Stimulated activated memory B cell treated with anti-CD40 and anti-IgM and Interleukin-4, amounts not matched to agents 10 μg/mL and 1 μg/mL and 100 μg/mL, for 72 hours (primary cell): ENCODE data around the gene SPIRE2.
"Not testable (repeated sequence)": the region's sequence is repeated elsewhere in the genome, so short reads cannot be mapped to it uniquely, and the experiment has no call there.

ENCODE experiments used
- ATAC-seq: fragments of 150-1000 bp; cut with Tn5 transposase; 2 replicates; pipeline ENCODE4 v1.10.0; 2021
- H3K27ac Mint-ChIP-seq: one replicate; pipeline ENCODE4 v1.8.0; 2022; ENCODE audit warnings: mild to moderate bottlenecking, mixed read lengths
- H3K27me3 Mint-ChIP-seq: one replicate; pipeline ENCODE4 v1.8.0; 2022; ENCODE audit warnings: mixed read lengths
- H3K36me3 Mint-ChIP-seq: one replicate; pipeline ENCODE4 v1.8.0; 2022; ENCODE audit warnings: mixed read lengths
- H3K4me1 Mint-ChIP-seq: one replicate; pipeline ENCODE4 v1.8.0; 2022; ENCODE audit warnings: mixed read lengths
- H3K4me3 Mint-ChIP-seq: one replicate; pipeline ENCODE4 v1.8.0; 2022; ENCODE audit warnings: mild to moderate bottlenecking, moderate library complexity, mixed read lengths
- H3K9me3 Mint-ChIP-seq: one replicate; pipeline ENCODE4 v1.8.0; 2022; ENCODE audit warnings: mixed read lengths

SPIRE2 gene

DNA sequence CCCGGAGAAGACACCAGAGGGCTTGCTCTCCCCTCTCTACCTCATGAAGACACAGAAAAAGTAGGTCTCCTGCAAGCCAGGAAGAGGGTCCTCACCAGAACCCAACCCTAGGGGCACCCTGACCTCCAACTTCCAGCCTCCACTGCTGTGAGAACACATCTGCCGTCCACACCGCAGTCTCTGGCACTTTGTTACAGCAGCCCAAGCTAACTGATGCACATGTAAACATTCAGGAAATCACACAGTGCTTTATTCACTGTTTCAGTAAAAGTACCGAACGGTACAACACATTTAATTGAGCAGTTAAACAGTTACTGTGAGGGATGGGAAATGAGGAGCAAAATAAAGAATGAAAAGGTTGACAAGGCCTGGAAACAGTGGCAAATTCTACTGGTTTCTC, 30.1 kb upstream of the SPIRE2 start:
- Mint-ChIP-seq H3K4me1 (peaks cover under 1% of the 10 kb centered on the region), H3K9me3 (no peaks in the 10 kb centered on the region), H3K4me3 (no peak overlapping the region), H3K36me3 (peaks cover 24% of the 10 kb centered on the region), H3K27ac (no peak overlapping the region), H3K27me3 (no peaks in the 10 kb centered on the region)
- ATAC-seq, result no peak

DNA sequence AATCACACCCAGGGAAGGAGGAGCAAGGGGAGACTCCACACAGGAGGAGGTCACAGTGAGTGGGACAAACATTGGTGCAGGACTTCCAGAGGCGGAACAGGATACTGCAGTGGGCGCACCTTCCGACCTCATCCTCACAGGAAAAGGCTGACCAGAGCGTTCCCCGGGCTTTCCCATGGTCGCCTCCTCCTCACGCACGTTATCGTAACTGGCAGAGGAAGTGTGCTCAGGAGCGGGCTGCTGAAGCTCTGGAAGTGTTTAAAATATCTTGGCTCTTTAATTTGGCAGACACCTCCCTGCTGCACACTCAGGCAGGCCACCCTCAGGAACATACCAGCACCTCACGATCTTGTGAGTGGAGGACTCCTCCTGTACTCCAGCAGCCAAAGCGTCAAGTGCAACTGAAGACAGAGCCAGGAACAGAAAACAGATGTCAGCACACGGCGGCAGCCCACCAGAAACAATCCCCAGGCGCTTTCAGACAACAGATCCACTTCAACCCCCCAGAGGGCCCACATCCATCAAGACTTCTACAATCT, 29.4 kb upstream of the SPIRE2 start:
- no peak for ATAC-seq
- H3K27me3 Mint-ChIP-seq, result no peaks in the 10 kb centered on the region
- no peak overlapping the region for H3K27ac Mint-ChIP-seq
- H3K4me1 Mint-ChIP-seq, result no peaks in the 10 kb centered on the region
- no peaks in the 10 kb centered on the region for H3K9me3 Mint-ChIP-seq
- no peak overlapping the region for H3K4me3 Mint-ChIP-seq
- H3K36me3 Mint-ChIP-seq, result peaks cover 26% of the 10 kb centered on the region

DNA sequence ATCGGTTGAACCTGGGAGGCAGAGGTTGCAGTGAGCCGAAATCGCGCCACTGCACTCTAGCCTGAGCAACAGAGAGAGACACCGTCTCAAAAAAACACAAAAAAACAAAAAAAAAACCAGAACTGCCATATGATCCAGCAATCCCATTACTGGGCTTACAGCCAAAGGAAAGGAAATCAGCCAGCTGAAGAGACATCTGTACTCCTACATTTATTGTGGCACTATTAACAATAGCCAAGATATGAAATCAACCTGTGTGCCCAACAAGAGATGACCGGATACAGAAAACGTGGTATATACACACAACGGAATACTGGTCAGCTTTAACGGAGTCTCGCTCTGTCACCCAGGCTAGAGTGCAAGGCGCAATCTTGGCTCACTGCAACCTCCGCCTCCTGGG, 26.5 kb upstream of the SPIRE2 start:
- H3K4me1 Mint-ChIP-seq, result no peaks in the 10 kb centered on the region
- no peak overlapping the region for H3K4me3 Mint-ChIP-seq
- no peaks in the 10 kb centered on the region for H3K27me3 Mint-ChIP-seq
- ATAC-seq, result no peak
- H3K27ac Mint-ChIP-seq, result no peak overlapping the region
- H3K9me3 Mint-ChIP-seq, result no peaks in the 10 kb centered on the region
- peaks cover 35% of the 10 kb centered on the region for H3K36me3 Mint-ChIP-seq

DNA sequence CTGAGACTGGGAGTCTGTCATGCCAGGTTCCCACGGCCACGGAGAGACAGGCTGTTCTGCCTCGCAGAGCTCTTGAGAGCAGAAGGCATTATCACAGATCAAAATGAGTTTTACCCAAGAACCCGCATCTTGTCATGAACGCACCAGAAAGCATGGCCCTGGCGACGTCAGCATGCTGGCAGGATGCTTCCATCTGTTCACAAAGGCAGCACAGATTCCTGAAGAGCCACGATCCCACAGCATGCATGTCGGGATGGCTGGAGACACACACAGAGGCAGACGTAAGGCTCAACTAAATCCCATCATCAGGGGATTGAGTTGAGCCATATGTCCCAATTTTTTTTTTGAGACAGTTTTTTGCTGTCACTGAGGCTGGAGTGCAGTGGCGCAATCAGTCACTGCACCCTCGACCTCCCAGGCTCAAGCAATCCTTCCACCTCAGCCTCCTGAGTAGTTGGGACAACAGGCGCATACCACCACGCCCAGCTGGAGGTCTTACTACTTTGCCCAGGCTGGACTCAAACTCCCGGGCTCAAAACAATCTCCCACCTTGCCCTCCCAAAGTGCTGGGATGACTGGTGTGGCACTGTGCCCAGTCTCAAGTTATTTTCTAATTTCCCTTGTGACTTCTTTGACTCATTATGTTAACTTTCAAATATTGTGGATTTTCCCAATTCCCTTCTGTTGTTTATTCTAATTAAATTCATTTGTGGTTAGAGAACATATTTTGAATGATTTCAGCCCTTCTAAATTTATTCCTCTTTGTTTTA, 23.0 kb upstream of the SPIRE2 start:
- no peak for ATAC-seq
- Mint-ChIP-seq H3K9me3 (no peaks in the 10 kb centered on the region), H3K36me3 (peaks cover 37% of the 10 kb centered on the region), H3K27me3 (no peaks in the 10 kb centered on the region), H3K27ac (no peak overlapping the region), H3K4me1 (no peaks in the 10 kb centered on the region), H3K4me3 (no peak overlapping the region)

DNA sequence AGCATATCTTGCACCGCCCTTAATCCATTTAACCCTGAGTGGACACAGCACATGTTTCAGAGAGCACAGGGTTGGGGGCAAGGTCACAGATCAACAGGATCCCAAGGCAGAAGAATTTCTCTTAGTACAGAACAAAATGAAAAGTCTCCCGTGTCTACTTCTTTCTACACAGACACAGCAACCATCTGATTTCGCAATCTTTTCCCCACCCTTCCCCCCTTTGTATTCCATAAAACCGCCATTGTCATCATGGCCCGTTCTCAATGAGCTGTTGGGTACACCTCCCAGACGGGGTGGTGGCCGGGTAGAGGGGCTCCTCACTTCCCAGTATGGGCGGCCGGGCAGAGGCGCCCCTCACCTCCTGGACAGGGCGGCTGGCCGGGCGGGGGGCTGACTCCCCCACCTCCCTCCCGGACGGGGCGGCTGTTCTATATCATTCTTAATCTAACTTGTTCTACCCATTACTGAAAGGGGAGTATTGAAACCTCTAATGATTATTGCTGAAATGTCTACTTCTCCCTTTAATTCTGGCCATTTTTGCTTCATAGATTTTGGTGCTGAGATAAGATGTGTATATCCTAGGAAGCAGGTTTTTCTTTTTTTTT, 21.6 kb upstream of the SPIRE2 start:
- H3K27ac Mint-ChIP-seq, H3K27me3 Mint-ChIP-seq, H3K4me3 Mint-ChIP-seq, ATAC-seq, H3K4me1 Mint-ChIP-seq, H3K9me3 Mint-ChIP-seq: not testable (repeated sequence)
- peaks cover 45% of the 10 kb centered on the region for H3K36me3 Mint-ChIP-seq

DNA sequence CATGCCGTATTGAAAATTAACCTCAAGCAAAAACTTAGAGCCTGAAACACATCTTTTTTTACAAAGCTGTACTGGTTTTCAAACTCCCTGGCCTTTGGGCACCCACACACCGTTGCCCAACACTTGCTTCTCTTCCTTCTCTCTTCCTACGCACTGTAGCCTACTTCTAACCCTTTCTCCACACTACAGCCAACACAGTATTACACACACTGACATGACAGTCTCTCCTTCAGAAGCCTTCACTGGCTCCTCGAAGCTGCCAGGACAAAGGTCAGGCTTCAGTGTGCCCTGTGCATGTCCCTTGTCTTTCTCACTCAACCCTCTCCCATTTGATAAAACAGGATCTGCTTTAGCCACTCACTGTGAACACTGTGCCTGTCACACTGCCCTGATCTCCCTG, 19.8 kb upstream of the SPIRE2 start:
- no peak overlapping the region for H3K27ac Mint-ChIP-seq
- H3K9me3 Mint-ChIP-seq, result no peaks in the 10 kb centered on the region
- H3K4me3 Mint-ChIP-seq, result no peak overlapping the region
- H3K27me3 Mint-ChIP-seq, result no peaks in the 10 kb centered on the region
- H3K4me1 Mint-ChIP-seq, result no peaks in the 10 kb centered on the region
- no peak for ATAC-seq
- peaks cover 38% of the 10 kb centered on the region for H3K36me3 Mint-ChIP-seq

DNA sequence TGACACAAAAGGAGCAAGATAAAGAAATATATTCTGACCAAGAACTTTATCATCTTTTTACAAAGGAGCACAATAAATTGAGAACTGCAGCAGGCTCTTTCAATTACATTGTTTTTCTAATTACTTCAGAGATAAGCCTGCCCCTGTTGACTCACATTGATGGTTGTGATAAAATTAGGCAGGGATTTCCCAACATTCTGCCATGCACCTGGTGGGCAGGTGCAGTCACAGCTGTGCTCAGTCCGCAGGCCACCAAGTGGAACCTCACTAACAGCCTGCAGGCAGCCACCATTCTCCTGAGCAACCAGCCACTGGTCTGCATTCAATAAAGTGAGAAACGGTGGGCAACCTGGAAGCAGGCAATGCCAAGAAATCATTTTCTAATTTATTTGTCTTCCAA, 17.0 kb upstream of the SPIRE2 start:
- no peak overlapping the region for H3K4me3 Mint-ChIP-seq
- H3K27ac Mint-ChIP-seq, result no peak overlapping the region
- no peaks in the 10 kb centered on the region for H3K9me3 Mint-ChIP-seq
- no peaks in the 10 kb centered on the region for H3K27me3 Mint-ChIP-seq
- H3K4me1 Mint-ChIP-seq, result no peaks in the 10 kb centered on the region
- peaks cover 31% of the 10 kb centered on the region for H3K36me3 Mint-ChIP-seq
- ATAC-seq, result no peak

DNA sequence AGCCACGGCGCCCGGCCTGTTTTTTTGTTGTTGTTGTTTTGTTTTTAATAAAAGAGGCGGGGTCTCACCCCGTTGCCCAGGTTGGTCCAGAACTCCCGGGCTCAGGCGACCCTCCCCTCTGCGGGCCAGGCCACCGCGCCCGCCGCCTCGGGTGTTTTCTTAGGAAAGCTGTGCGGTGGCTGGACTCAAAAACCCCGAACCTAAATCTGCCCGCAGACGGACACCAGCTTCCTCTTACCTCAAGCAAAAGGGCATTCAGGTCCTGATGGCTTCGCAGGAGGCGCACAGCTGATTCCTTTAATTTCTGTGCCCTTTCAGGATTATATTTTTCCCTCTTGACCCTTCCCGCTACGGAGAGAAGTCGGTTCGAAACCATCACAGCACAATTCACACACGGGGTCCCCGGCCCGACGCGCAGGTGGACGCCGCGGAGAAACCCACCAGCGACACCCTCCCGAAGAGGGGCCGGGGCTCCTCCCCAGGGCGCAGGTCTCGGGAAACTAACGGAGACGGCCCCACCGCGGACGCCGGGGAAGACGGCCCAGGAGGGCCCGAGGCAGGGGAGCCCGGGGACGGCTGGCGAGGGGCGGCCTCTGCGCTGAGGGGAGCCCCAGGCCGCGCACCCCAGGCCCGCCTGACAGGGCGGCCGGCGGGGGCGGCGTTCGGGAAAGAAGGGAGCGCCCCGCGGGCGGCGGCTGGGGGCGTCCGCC, 12.5 kb upstream of the SPIRE2 start:
- no peaks in the 10 kb centered on the region for H3K27me3 Mint-ChIP-seq
- H3K4me1 Mint-ChIP-seq, result peaks cover 16% of the 10 kb centered on the region
- H3K36me3 Mint-ChIP-seq, result peaks cover 8% of the 10 kb centered on the region
- H3K4me3 Mint-ChIP-seq, result peak overlapping the region; percentile 76
- peak overlapping the region; percentile 35 for H3K27ac Mint-ChIP-seq
- peak; percentile 59 for ATAC-seq
- no peaks in the 10 kb centered on the region for H3K9me3 Mint-ChIP-seq

DNA sequence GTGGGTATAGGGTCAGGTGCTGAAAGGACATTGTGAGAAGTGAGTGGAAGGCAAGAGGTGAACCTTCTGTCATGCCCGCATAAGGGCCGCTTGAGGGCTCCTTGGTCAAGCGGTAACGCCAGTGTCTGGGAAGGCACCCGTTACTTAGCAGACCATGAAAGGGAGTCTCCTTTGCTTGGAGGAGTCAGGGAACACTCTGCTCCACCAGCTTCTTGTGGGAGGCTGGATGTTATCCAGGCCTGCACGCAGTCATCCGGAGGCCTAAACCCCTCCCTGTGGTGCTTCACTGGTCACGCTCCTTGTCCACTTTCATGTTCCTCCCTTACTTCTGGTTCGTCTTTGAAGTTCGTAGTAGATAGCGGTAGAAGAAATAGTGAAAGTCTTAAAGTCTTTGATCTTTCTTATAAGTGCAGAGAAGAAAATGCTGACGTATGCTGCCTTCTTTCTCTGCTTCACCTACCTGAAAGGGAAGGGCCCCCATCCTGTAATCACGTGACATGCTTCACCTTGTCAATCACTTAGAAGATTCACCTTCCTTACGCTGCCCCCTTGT, 9.3 kb upstream of the SPIRE2 start:
- H3K36me3 Mint-ChIP-seq, ATAC-seq, H3K9me3 Mint-ChIP-seq, H3K27me3 Mint-ChIP-seq, H3K4me3 Mint-ChIP-seq, H3K27ac Mint-ChIP-seq: not testable (repeated sequence)
- H3K4me1 Mint-ChIP-seq, result peaks cover 21% of the 10 kb centered on the region

DNA sequence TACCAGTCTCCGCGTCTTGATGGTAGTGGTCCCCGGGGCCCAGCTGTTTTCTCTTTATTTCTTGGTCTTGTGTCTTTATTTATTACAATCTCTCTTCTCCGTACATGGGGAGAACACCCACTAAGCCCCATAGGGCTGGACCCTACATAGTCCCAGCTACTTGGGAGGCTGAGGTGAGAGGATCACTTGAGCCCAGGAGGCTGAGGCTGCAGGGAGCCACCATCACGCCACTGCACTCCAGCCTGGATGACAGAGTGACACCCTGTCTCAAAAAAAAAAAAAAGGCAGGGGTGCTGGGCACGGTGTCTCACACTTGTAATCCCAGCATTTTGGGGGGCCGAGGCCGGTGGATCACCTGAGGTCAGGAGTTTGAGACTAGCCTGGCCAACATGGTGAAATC, 8.8 kb upstream of the SPIRE2 start:
- peaks cover 21% of the 10 kb centered on the region for H3K4me1 Mint-ChIP-seq
- H3K9me3 Mint-ChIP-seq, H3K27ac Mint-ChIP-seq, H3K4me3 Mint-ChIP-seq, ATAC-seq, H3K27me3 Mint-ChIP-seq, H3K36me3 Mint-ChIP-seq: not testable (repeated sequence)

DNA sequence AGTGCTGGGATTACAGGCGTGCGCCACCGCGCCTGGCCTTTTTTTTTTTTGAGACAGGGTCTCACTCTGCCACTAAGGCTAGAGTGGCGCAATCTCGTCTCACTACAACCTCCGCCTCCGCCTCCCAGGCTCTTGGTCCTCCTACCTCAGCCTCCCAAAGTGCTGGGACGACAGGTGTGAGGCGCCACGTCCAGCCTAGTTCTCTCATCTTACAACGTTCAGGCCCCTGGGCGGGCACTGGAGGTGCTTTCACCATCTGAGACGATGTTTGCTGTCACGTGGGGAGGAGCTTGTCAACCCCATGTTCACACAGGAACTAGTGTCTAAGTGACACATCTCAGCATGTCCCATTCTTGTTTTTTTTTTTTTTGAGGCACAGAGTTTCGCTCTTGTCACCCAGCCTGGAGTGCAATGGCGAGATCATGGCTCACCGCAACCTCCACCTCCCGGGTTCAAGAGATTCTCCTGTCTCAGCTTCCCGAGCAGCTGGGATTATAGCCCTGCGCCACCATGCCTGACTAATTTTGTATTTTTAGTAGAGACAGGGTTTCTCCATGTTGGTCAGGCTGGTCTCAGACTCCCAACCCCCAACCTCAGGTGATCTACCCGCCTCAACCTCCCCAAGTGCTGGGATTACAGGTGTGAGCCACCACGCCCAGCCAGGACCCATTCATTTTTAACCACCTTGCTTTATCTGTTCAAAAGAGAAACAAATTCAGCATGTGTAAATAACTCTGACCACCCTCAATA, 6.7 kb upstream of the SPIRE2 start:
- Mint-ChIP-seq H3K36me3 (no peaks in the 10 kb centered on the region), H3K27ac (no peak overlapping the region), H3K9me3 (no peaks in the 10 kb centered on the region), H3K27me3 (no peaks in the 10 kb centered on the region), H3K4me3 (no peak overlapping the region), H3K4me1 (peaks cover 21% of the 10 kb centered on the region)
- no peak for ATAC-seq

DNA sequence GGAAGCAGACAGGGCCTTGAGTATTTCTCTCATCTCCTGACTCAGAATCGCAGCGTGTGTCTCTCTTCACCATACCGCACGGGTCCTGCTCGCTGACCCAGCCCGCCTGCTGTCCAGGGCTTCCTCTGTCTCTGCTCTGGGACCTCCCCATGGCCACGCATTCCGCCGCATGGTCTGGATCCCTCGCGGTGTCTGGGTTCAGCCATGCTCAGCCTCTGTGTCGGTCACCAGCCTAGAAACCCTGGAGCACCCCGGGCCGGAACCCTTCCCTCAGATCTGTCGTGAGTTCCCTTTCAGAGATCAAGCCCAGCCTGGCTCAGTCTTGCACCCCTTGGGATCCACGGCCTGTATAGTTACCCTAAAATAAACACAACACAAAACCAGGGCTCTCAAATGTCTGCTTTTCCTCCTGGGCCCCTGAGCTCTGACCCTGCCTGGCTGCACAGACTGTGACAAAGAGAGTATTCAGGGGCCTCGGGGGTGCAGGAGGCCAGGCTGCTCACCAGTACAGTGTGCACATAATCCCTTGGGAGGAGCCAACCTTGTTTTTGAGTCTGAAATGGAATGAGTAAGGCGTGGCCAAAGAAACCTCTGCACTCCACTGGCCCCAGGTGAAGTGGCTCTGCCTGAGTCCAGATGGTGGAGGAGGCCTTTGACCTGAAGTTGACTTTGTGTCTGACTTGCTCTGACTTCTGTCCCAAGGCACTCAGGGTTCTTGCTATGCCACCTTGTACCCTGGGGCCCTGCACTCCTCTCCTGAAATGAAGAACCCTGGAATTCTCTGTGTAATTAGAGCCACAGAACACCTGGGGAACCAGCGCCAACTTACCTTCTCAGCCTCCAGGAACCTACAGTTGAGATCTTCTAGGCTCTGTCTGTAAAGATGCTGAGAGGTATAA, 5.8 kb upstream of the SPIRE2 start:
- Mint-ChIP-seq H3K27ac (no peak overlapping the region), H3K9me3 (no peaks in the 10 kb centered on the region), H3K4me1 (peaks cover 19% of the 10 kb centered on the region), H3K36me3 (no peaks in the 10 kb centered on the region), H3K4me3 (no peak overlapping the region), H3K27me3 (no peaks in the 10 kb centered on the region)
- ATAC-seq, result no peak

DNA sequence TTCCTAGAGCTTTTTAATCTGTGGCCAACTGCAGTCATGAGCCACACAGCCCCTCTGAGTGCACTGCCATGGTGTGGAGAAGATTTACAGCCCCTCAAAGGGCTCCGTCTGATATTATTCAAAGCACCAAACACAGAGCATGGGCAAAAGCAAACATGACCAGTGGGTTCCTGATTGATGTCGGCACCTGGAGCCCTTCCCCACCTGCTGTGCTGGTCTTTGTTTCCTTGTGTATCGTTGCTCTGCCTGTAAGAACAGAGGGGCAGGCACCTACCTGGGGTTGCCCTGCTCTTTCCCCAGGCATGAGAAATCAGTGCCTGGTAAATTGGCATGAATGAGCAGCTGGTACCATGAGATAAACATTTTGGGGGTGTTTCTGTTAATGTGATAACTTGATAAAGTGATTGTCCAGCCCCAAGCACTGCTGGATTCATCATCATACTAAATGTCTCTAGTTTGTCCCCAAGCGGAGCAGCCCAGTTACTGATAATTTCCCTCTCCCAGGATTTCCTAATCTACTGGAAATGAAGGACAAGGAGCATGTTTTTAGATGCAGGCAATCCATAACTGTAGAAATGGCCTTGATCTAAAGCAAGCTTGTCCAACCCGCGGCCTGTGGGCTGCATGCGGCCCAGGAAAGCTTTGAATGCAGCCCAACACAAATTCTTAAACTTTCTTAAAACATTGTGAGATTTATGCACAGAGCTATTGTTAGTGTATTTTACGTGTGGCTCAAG, 5.0 kb upstream of the SPIRE2 start:
- H3K27ac Mint-ChIP-seq, result no peak overlapping the region
- H3K27me3 Mint-ChIP-seq, result no peaks in the 10 kb centered on the region
- H3K4me1 Mint-ChIP-seq, result peaks cover 13% of the 10 kb centered on the region
- no peak overlapping the region for H3K4me3 Mint-ChIP-seq
- H3K9me3 Mint-ChIP-seq, result no peaks in the 10 kb centered on the region
- no peaks in the 10 kb centered on the region for H3K36me3 Mint-ChIP-seq
- ATAC-seq, result no peak

DNA sequence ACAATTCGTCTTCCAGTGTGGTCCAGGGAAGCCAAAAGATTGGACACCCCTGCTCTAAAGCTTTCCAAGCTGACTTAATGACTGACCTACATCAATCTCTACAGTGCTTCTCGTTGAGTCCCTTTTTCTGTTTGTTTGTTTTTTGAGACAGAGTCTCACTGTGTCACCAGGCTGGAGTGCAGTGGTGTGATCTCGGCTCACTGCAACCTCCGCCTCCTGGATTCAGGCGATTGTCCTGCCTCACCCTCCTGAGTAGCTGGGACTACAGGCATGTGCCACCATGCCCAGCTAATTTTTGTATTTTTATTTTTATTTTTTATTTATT, 4.5 kb upstream of the SPIRE2 start:
- H3K4me3 Mint-ChIP-seq, H3K9me3 Mint-ChIP-seq, H3K27ac Mint-ChIP-seq, H3K36me3 Mint-ChIP-seq, ATAC-seq, H3K27me3 Mint-ChIP-seq: not testable (repeated sequence)
- peaks cover 13% of the 10 kb centered on the region for H3K4me1 Mint-ChIP-seq
